CD4-positive, alpha-beta memory T cell (primary cell): ENCODE data around the gene KLF3. TPM values are rescaled to one million over a fixed set of nuclear protein-coding genes. Genes with fewer than 3 reads are reported as not detected.
A peak's percentile ranks its signal among the peaks of the same experiment; 100 is the strongest.

Experiments used
- CTCF ChIA-PET: fragments of 350-600 bp; sonication (Branson Sonifier 250); formaldehyde crosslinking; loops from one replicate; lab custom pipeline; 2021; ENCODE audit warnings: inconsistent platforms; ENCODE audit not compliant: partially characterized antibody; lab: Charles Lee
- POLR2A ChIA-PET: fragments of 350-600 bp; sonication (Branson Sonifier 250); formaldehyde crosslinking; loops from one replicate; lab custom pipeline; 2021; ENCODE audit not compliant: partially characterized antibody; lab: Charles Lee
- DNase-seq, 5 donors: peaks; one replicate each; pipeline versions ENCODE4 v3.0.0 to v3.0.0-alpha.2; 2020 to 2022; ENCODE audit warnings: mixed read lengths in 1 of 5
- H3K27ac ChIP-seq: one replicate; pipeline ENCODE4 v1.7.0; 2013; ENCODE audit warnings: low read depth, low read length
- H3K27me3 ChIP-seq: 2 replicates; pipeline ENCODE4 v1.7.0; 2013; ENCODE audit warnings: mild to moderate bottlenecking, low read length, moderate library complexity; ENCODE audit not compliant: insufficient read depth
- H3K36me3 ChIP-seq: 2 replicates; pipeline ENCODE4 v1.7.0; 2013; ENCODE audit warnings: mild to moderate bottlenecking, low read length, moderate library complexity; ENCODE audit not compliant: insufficient read depth
- H3K4me1 ChIP-seq: 2 replicates; pipeline ENCODE4 v1.7.0; 2013; ENCODE audit warnings: mild to moderate bottlenecking, low read length, moderate library complexity; ENCODE audit not compliant: insufficient read depth
- H3K4me3 ChIP-seq, 2 donors: one replicate each; pipeline ENCODE4 v1.7.0; 2013; ENCODE audit warnings: low read length in 2 of 2, mild to moderate bottlenecking in 1 of 2
- H3K9me3 ChIP-seq, 2 donors: one replicate each; pipeline ENCODE4 v1.7.0; 2013; ENCODE audit warnings: low read length in 2 of 2, control low read depth in 1 of 2; ENCODE audit not compliant: control insufficient read depth in 1 of 2
- H3K27ac Mint-ChIP-seq, 7 donors: one replicate each; pipeline ENCODE4 v1.8.0; 2020 to 2021; ENCODE audit warnings: mixed read lengths in 7 of 7, mild to moderate bottlenecking in 6 of 7, inconsistent platforms in 3 of 7, moderate library complexity in 3 of 7
- H3K27me3 Mint-ChIP-seq, 2 donors: one replicate each; pipeline ENCODE4 v1.8.0; 2020 to 2021; ENCODE audit warnings: mixed read lengths in 2 of 2
- H3K36me3 Mint-ChIP-seq, 2 donors: one replicate each; pipeline ENCODE4 v1.8.0; 2020 to 2021; ENCODE audit warnings: mixed read lengths in 2 of 2, inconsistent platforms in 1 of 2, mild to moderate bottlenecking in 1 of 2
- H3K4me1 Mint-ChIP-seq, 4 donors: one replicate each; pipeline ENCODE4 v1.8.0; 2020 to 2021; ENCODE audit warnings: mixed read lengths in 4 of 4, mild to moderate bottlenecking in 1 of 4
- H3K4me3 Mint-ChIP-seq, 8 donors: one replicate each; pipeline ENCODE4 v1.8.0; 2020 to 2021; ENCODE audit warnings: mixed read lengths in 8 of 8, mild to moderate bottlenecking in 7 of 8, moderate library complexity in 6 of 8, inconsistent platforms in 3 of 8
- H3K9me3 Mint-ChIP-seq, 8 donors: one replicate each; pipeline ENCODE4 v1.8.0; 2020 to 2021; ENCODE audit warnings: mixed read lengths in 8 of 8, mild to moderate bottlenecking in 5 of 8, inconsistent platforms in 3 of 8, moderate library complexity in 1 of 8
- intact Hi-C: fragments of 100-400 bp; cut with micrococcal nuclease; formaldehyde crosslinking; loops from one replicate; pipeline ENCODE4 v1.15.1; 2023
- polyA plus RNA-seq, 2 donors: library from polyadenylated mRNA; unstranded; fragments of 300-500 nt; fragmentation: Illumina TruSeq; gene quantifications; one replicate each; pipeline ENCODE4 v1.2.3, GENCODE V29; 2021
- total RNA-seq, 2 experiments: library from RNA; stranded (reverse); gene quantifications; one replicate each; pipeline ENCODE4 v1.2.3, GENCODE V29; 2021

Gene KLF3
- total and polyA plus RNA-seq, 4 experiments from 2014 or later: 72.4 to 122 (median 101) TPM

- no peaks in the 10 kb centered on the region for H3K9me3 ChIP-seq
- H3K27ac ChIP-seq: peak overlapping the region; percentile 44
- POLR2A ChIA-PET: interaction anchor here (1.1 to 10.1 kb wide), 5 partner anchors 9 to 492 kb away, joined by 3 to 108 read pairs (median 16); no protein-coding TSS in a partner anchor
- H3K4me1 ChIP-seq: peaks cover 93% of the 10 kb centered on the region
- no peaks in the 10 kb centered on the region for H3K27me3 ChIP-seq
- H3K4me3 ChIP-seq: peak overlapping the region in 1 of 2 donors; percentile 12
- CTCF ChIA-PET: interaction anchor here (1.1 to 5.8 kb wide), 5 partner anchors 28 to 492 kb away, joined by 3 to 41 read pairs (median 8); no protein-coding TSS in a partner anchor
- no peaks in the 10 kb centered on the region for H3K27me3 Mint-ChIP-seq
- peak in 2 of 5 donors; percentile 47 to 57 for DNase-seq
- peak overlapping the region; percentile 53 to 85 (median 67) for H3K4me3 Mint-ChIP-seq
- H3K36me3 ChIP-seq: no peaks in the 10 kb centered on the region
- peak overlapping the region; percentile 76 to 97 (median 94) for H3K27ac Mint-ChIP-seq
- intact Hi-C loops: no loop called here
- peaks cover 0 to 32% of the 10 kb centered on the region in 2 donors for H3K36me3 Mint-ChIP-seq
- H3K9me3 Mint-ChIP-seq: no peaks in the 10 kb centered on the region
- H3K4me1 Mint-ChIP-seq: peaks cover 70 to 99% (median 90%) of the 10 kb centered on the region in 4 donors
Observed at GRCh38 chr4:38671592-38671940, 7.6 kb downstream of the KLF3 start.

- peaks cover 92% of the 10 kb centered on the region for H3K4me1 ChIP-seq
- no peaks in the 10 kb centered on the region for H3K27me3 ChIP-seq
- intact Hi-C loops: no loop called here
- ChIA-PET POLR2A (interaction anchor here (1.1 to 8.2 kb wide), 5 partner anchors 9 to 493 kb away, joined by 3 to 41 read pairs (median 5); no protein-coding TSS in a partner anchor), CTCF (interaction anchor here (1.1 to 5.0 kb wide), 4 partner anchors 27 to 492 kb away, joined by 3 to 37 read pairs (median 7); no protein-coding TSS in a partner anchor)
- no peaks in the 10 kb centered on the region for H3K27me3 Mint-ChIP-seq
- peaks cover 0 to 29% of the 10 kb centered on the region in 2 donors for H3K36me3 Mint-ChIP-seq
- no peaks in the 10 kb centered on the region for H3K9me3 Mint-ChIP-seq
- H3K4me3 ChIP-seq: peak overlapping the region in 1 of 2 donors; percentile 15
- H3K36me3 ChIP-seq: no peaks in the 10 kb centered on the region
- peak overlapping the region; percentile 44 for H3K27ac ChIP-seq
- peak overlapping the region; percentile 45 to 85 (median 72) for H3K4me3 Mint-ChIP-seq
- peak overlapping the region; percentile 76 to 97 (median 94) for H3K27ac Mint-ChIP-seq
- peaks cover 67 to 96% (median 85%) of the 10 kb centered on the region in 4 donors for H3K4me1 Mint-ChIP-seq
- no peak for DNase-seq
- H3K9me3 ChIP-seq: no peaks in the 10 kb centered on the region
Observed at GRCh38 chr4:38672074-38672396, 8.0 kb downstream of the KLF3 start.

- intact Hi-C loops: no loop called here
- H3K27me3 Mint-ChIP-seq: no peaks in the 10 kb centered on the region
Observed at GRCh38 chr4:38672397-38673129, 8.6 kb downstream of the KLF3 start.

GRCh38 chr4:38673130-38673978 lies 9.4 kb downstream of the KLF3 start:
- H3K36me3 Mint-ChIP-seq: peaks cover 6 to 32% of the 10 kb centered on the region in 2 donors
- Histone ChIP-seq H3K4me3 (peak overlapping the region in 1 of 2 donors; percentile 16), H3K27me3 (no peaks in the 10 kb centered on the region), H3K27ac (peak overlapping the region; percentile 44), H3K9me3 (no peaks in the 10 kb centered on the region), H3K4me1 (peaks cover 93% of the 10 kb centered on the region), H3K36me3 (no peaks in the 10 kb centered on the region)
- POLR2A ChIA-PET: interaction anchor here (1.2 to 8.2 kb wide), 10 partner anchors 7 to 494 kb away, joined by 3 to 48 read pairs (median 12); partner anchors contain the start of gene KLF3
- peaks cover 70 to 95% (median 86%) of the 10 kb centered on the region in 4 donors for H3K4me1 Mint-ChIP-seq
- peak overlapping the region; percentile 76 to 97 (median 94) for H3K27ac Mint-ChIP-seq
- intact Hi-C loops: no loop called here
- no peaks in the 10 kb centered on the region for H3K27me3 Mint-ChIP-seq
- CTCF ChIA-PET: interaction anchor here (0.9 to 6.5 kb wide), 7 partner anchors 15 to 494 kb away, joined by 3 to 171 read pairs (median 11); no protein-coding TSS in a partner anchor
- peak in 1 of 5 donors; percentile 46 for DNase-seq
- peak overlapping the region; percentile 48 to 85 (median 80) for H3K4me3 Mint-ChIP-seq
- no peaks in the 10 kb centered on the region for H3K9me3 Mint-ChIP-seq

More at GRCh38 chr4:38672397-38673129, 8.6 kb downstream of the KLF3 start:
- peaks cover 0 to 27% of the 10 kb centered on the region in 2 donors for H3K36me3 Mint-ChIP-seq
- H3K4me3 Mint-ChIP-seq: peak overlapping the region; percentile 45 to 85 (median 80)
- peak in 1 of 5 donors; percentile 17 for DNase-seq
- Histone ChIP-seq H3K27me3 (no peaks in the 10 kb centered on the region), H3K9me3 (no peaks in the 10 kb centered on the region), H3K36me3 (no peaks in the 10 kb centered on the region), H3K4me3 (peak overlapping the region in 1 of 2 donors; percentile 15), H3K27ac (peak overlapping the region; percentile 44), H3K4me1 (peaks cover 93% of the 10 kb centered on the region)
- H3K4me1 Mint-ChIP-seq: peaks cover 65 to 95% (median 84%) of the 10 kb centered on the region in 4 donors
- H3K9me3 Mint-ChIP-seq: no peaks in the 10 kb centered on the region
- H3K27ac Mint-ChIP-seq: peak overlapping the region; percentile 76 to 97 (median 94)
- ChIA-PET POLR2A (interaction anchor here (1.1 to 8.2 kb wide), 5 partner anchors 10 to 493 kb away, joined by 3 to 41 read pairs (median 5); no protein-coding TSS in a partner anchor), CTCF (interaction anchor here (1.5 to 5.0 kb wide), 3 partner anchors 59 to 493 kb away, joined by 6 to 37 read pairs (median 8); no protein-coding TSS in a partner anchor)

- peak overlapping the region; percentile 44 for H3K27ac ChIP-seq
- H3K36me3 ChIP-seq: no peaks in the 10 kb centered on the region
- no peaks in the 10 kb centered on the region for H3K9me3 ChIP-seq
- Mint-ChIP-seq H3K9me3 (no peaks in the 10 kb centered on the region), H3K27ac (peak overlapping the region; percentile 76 to 97 (median 89)), H3K36me3 (peaks cover 13 to 36% of the 10 kb centered on the region in 2 donors), H3K4me3 (peak overlapping the region; percentile 52 to 85 (median 81)), H3K4me1 (peaks cover 74 to 95% (median 87%) of the 10 kb centered on the region in 4 donors), H3K27me3 (no peaks in the 10 kb centered on the region)
- H3K27me3 ChIP-seq: no peaks in the 10 kb centered on the region
- ChIA-PET CTCF (interaction anchor here (0.6 to 6.5 kb wide), 46 partner anchors 8 to 612 kb away, joined by 3 to 171 read pairs (median 4); no protein-coding TSS in a partner anchor), POLR2A (interaction anchor here (0.6 to 8.2 kb wide), 17 partner anchors 8 to 841 kb away, joined by 3 to 48 read pairs (median 4); partner anchors contain the start of gene KLF3)
- peaks cover 88% of the 10 kb centered on the region for H3K4me1 ChIP-seq
- intact Hi-C loops: loop anchor here (1.0 to 5.0 kb wide), 8 partner anchors 9 to 612 kb away; no protein-coding TSS in a partner anchor
- no peak for DNase-seq
- no peak overlapping the region for H3K4me3 ChIP-seq
Observed at GRCh38 chr4:38674258-38675144, 10.5 kb downstream of the KLF3 start.
